ENCODE measurements around the gene SRGAP2C. TPM values are rescaled to one million over a fixed set of nuclear protein-coding genes. Genes with fewer than 3 reads are reported as not detected.
"Not testable (repeated sequence)": the region's sequence is repeated elsewhere in the genome, so short reads cannot be mapped to it uniquely, and the experiment has no call there.

The SRGAP2C gene
- total and polyA plus RNA-seq, 2 experiments from 2014 or later: 10.0 to 21.5 TPM

DNA sequence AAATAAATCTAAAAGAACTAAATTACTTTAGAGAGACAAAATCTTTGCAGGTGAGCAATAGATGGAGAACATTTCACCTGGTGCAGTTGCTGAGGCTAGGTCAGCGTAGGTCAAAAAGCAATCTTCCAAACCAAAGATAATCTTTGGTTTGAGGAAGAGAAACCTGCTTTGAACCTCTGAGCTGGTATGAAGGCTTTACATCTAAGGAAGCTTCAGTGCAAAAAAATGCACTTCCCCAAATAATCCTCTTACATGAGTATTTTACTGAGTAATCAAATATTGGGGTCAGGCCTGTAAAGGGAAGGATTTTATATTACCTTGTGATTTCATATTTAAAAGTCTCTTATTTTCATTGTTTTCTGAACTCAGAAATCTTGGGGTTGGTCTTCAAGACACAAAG is 223.6 kb downstream of the SRGAP2C start:
- H3K4me3 ChIP-seq: no peak overlapping the region
- TF ChIP-seq, protein P1, sequence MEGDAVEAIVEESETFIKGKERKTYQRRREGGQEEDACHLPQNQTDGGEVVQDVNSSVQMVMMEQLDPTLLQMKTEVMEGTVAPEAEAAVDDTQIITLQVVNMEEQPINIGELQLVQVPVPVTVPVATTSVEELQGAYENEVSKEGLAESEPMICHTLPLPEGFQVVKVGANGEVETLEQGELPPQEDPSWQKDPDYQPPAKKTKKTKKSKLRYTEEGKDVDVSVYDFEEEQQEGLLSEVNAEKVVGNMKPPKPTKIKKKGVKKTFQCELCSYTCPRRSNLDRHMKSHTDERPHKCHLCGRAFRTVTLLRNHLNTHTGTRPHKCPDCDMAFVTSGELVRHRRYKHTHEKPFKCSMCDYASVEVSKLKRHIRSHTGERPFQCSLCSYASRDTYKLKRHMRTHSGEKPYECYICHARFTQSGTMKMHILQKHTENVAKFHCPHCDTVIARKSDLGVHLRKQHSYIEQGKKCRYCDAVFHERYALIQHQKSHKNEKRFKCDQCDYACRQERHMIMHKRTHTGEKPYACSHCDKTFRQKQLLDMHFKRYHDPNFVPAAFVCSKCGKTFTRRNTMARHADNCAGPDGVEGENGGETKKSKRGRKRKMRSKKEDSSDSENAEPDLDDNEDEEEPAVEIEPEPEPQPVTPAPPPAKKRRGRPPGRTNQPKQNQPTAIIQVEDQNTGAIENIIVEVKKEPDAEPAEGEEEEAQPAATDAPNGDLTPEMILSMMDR (IDR thresholded peaks at IDR 0.05; ENCODE audit: low read depth, low read length): no peak
- H3K9me3 ChIP-seq (ENCODE audit: low read depth): no peaks in the 10 kb centered on the region
- H3K27ac ChIP-seq: no peak overlapping the region
- H3K4me1 ChIP-seq (ENCODE audit: low read depth): no peaks in the 10 kb centered on the region
- no peaks in the 10 kb centered on the region for H3K36me3 ChIP-seq
- no peaks in the 10 kb centered on the region for H3K27me3 ChIP-seq
- DNase-seq (ENCODE audit: low read depth in 1 of 2, low spot score in 1 of 2): no peak

DNA sequence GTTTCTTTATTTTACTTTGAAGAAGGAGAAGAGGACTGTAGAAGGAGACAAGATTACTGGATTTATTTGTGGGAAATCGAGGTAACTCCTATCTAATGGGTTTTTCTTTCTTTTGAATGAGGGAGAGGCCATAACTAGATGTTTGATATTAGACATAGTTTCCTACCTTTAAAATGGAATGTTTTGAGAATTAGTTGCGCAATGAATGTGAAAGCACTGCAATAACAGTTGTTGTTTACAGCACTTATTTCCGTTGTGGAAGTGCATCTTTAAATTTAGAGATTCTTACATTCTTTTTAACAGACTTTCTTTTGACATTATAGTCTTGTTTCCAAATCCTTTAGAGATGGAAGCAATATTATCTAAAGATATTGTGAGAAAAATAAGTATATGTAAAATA is 229.0 kb downstream of the SRGAP2C start:
- Histone ChIP-seq H3K4me1 (ENCODE audit: low read depth) (peaks cover 12% of the 10 kb centered on the region), H3K36me3 (no peaks in the 10 kb centered on the region), H3K27ac (no peak overlapping the region), H3K27me3 (no peaks in the 10 kb centered on the region), H3K4me3 (no peak overlapping the region), H3K9me3 (ENCODE audit: low read depth) (no peaks in the 10 kb centered on the region)
- DNase-seq (ENCODE audit: low read depth in 1 of 2, low spot score in 1 of 2): no peak
- TF ChIP-seq, protein P1 (IDR thresholded peaks at IDR 0.05; ENCODE audit: low read depth, low read length): no peak

DNA sequence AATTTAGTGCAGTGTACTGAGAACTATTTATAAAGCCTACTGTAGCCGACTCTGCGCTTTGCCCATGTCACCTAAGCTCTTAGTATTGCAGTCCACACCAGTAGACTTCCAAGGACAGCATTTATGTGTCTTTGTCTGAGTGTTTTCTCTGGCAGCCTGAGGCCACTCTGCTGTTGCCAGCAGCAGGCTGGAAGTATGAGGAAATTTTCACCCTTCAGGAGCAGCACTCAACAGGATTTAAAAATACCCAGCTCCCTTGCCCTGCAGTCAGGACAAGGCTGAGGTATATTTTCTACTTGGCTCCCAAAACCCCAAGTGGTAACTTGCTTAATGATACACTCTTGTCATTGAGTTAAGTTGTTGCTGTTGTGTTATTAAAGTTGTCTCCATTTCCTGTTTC is 230.1 kb downstream of the SRGAP2C start:
- no peaks in the 10 kb centered on the region for H3K27me3 ChIP-seq
- peaks cover 12% of the 10 kb centered on the region for H3K4me1 ChIP-seq (ENCODE audit: low read depth)
- DNase-seq (ENCODE audit: low read depth in 1 of 2, low spot score in 1 of 2): peak; percentile 44 to 62

DNA sequence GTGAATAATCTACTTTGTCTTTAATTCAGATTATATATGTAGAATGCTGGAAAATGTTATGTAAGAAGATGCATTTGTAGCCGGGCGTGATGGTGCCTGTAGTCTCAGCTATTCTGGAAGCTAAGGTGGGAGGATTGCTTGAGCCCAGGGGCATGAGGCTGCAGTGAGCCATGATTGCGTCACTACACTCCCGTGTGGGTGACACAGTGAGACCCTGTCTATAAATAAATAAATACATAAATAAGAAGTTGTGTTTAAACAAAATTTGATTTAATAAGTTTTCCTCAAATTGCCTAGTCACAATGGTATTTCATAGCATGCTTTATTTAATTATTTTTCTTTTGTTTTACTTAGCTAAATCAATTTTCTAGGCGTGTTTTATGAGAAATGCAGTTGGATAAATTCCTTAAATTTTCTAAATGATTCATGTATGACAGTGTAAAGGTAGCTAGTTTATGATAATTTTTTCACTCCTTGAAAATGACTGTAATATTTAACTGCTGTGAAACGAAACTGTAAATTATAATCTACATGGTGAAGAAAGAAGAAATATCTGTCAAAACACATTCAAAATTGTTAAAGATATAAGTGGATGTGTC is 232.6 kb downstream of the SRGAP2C start:
- Histone ChIP-seq H3K4me1 (ENCODE audit: low read depth) (peaks cover 12% of the 10 kb centered on the region), H3K27ac (no peak overlapping the region), H3K36me3 (no peaks in the 10 kb centered on the region), H3K27me3 (no peaks in the 10 kb centered on the region), H3K9me3 (ENCODE audit: low read depth) (no peaks in the 10 kb centered on the region), H3K4me3 (no peak overlapping the region)
- peak in 1 of 2 donors; percentile 5 for DNase-seq (ENCODE audit: low read depth in 1 of 2, low spot score in 1 of 2)
- TF ChIP-seq, protein P1 (IDR thresholded peaks at IDR 0.05; ENCODE audit: low read depth, low read length): no peak

More for the DNA sequence above, 230.1 kb downstream of the SRGAP2C start:
- Histone ChIP-seq H3K9me3 (ENCODE audit: low read depth) (no peaks in the 10 kb centered on the region), H3K27ac (peak overlapping the region; percentile 83), H3K36me3 (no peaks in the 10 kb centered on the region), H3K4me3 (no peak overlapping the region)
- TF ChIP-seq, protein P1 (IDR thresholded peaks at IDR 0.05; ENCODE audit: low read depth, low read length): no peak

DNA sequence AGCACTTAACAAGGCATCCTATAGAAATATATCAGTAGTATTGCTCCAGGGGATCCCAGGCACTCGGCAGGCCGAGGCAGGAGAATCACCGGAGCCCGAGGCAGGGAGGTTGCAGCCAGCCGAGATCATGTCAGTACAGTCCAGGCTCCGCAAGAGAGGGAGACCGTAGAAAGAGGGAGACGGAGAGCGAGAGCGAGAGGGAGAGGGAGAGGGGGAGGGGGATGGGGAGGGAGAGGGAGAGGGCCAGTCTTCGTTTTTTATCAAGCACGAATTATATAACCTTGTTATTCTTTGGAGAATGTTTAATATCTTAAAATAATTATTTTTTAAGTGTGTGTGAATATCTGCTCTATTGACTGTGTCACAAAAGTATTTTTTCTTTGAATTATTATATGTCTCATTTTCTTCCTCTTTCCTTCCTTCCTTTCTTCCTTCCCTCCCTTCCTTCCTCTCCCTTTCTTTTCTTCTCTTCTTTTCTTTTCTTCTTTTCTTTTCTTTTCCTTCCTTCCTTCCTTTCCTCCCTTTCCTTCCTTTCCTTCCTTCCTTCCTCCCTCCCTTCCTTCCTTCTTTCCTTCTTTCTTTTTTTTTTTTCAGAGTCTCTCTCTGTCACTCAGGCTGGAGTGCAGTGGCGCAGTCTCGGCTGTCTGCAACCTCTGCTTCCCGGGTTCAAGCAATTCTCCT is 233.7 kb downstream of the SRGAP2C start:
- no peaks in the 10 kb centered on the region for H3K36me3 ChIP-seq
- peaks cover 12% of the 10 kb centered on the region for H3K4me1 ChIP-seq (ENCODE audit: low read depth)
- peak; percentile 11 to 12 for DNase-seq (ENCODE audit: low read depth in 1 of 2, low spot score in 1 of 2)
- H3K4me3 ChIP-seq: no peak overlapping the region
- no peak overlapping the region for H3K27ac ChIP-seq
- no peaks in the 10 kb centered on the region for H3K9me3 ChIP-seq (ENCODE audit: low read depth)
- H3K27me3 ChIP-seq: no peaks in the 10 kb centered on the region
- TF ChIP-seq, protein P1 (IDR thresholded peaks at IDR 0.05; ENCODE audit: low read depth, low read length): no peak

DNA sequence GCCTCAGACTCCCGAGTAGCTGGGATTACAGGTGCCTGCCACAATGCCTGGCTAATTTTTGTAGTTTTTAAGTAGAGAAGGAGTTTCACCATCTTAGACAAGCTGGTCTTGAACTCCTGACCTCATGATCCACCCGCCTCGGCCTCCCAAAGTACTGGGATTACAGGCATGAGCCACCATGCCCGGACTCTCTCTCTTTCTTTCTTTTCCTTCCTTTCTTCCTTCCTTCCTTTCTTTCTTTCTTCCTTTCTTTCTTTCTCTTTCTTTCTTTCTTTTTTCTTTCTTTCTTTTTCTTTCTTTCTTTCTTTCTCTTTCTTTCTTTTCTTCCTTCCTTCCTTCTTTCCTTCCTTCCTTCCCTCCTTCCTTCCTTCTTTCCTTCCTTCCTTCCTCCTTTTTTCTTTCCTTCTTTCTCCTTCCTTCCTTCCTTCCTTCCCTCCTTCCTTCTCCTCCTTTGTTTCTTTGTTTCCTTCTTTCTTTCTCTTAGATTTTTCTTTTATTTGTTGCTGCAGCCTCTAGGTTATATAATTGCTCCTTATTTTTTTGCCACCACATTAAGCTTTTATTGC is 234.4 kb downstream of the SRGAP2C start:
- not testable (repeated sequence) for H3K4me3 ChIP-seq; H3K27ac ChIP-seq; DNase-seq (ENCODE audit: low read depth in 1 of 2, low spot score in 1 of 2); H3K27me3 ChIP-seq; H3K36me3 ChIP-seq; H3K9me3 ChIP-seq (ENCODE audit: low read depth)
- peaks cover 12% of the 10 kb centered on the region for H3K4me1 ChIP-seq (ENCODE audit: low read depth)

DNA sequence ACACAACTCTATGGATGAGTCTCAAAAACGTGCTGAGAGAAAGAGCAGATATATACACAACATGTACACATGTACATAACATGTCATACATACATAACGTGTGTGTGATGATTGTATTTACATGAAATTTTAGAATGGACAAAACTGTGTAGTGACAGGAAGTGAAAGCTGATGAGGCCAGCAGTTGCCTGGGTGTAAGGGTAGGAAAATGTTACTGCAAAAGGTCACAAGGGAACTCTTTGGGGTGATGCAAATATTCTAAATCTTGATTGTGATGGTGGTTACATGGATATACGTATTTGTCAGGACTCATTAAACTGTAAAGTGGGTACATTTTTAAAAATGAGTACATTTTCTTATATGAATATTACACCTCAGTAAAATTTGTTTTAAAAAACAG is 236.7 kb downstream of the SRGAP2C start:
- H3K36me3 ChIP-seq; DNase-seq (ENCODE audit: low read depth in 1 of 2, low spot score in 1 of 2); H3K27ac ChIP-seq; H3K27me3 ChIP-seq; H3K9me3 ChIP-seq (ENCODE audit: low read depth); H3K4me3 ChIP-seq; H3K4me1 ChIP-seq (ENCODE audit: low read depth): not testable (repeated sequence)

DNA sequence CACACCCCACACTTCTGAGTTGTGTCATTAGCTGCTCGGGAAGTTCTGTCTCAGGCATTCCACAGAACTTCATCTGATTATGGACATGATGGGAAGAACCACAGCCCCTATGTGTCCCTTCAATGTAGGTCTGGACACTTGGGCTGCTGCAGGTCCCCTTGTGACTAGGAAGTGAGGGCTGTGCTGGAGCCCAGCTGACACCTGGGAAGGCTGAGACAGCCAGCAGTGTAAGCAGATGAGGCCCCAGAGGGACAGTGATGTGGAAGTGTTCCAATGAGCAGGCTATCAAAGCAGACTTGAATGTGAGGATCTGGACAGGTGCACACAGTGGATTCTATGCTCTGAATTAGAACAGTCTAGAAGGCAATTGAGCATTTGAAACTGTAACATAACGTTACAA is 239.2 kb downstream of the SRGAP2C start:
- not testable (repeated sequence) for H3K4me3 ChIP-seq; H3K27me3 ChIP-seq; H3K27ac ChIP-seq; H3K4me1 ChIP-seq (ENCODE audit: low read depth); H3K36me3 ChIP-seq; H3K9me3 ChIP-seq (ENCODE audit: low read depth); DNase-seq (ENCODE audit: low read depth in 1 of 2, low spot score in 1 of 2)

DNA sequence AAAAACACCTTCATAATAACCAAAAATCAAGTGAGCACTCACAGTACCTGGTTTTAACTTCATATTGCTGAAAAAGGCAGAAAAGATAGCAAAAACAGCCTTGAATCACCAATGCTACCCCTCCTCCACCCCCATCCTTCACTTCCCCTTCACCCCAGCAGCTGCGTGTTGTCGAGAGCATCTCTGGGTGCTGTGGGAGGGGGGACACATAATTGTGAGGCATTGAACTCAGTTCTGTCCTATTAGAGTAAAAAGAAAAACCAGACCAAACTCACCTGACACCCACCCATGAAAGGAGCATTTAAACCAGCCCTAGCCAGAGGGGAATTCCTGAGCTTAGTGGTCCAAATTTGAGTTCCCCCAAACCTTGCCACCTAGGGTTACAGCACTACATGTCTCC is 248.7 kb downstream of the SRGAP2C start:
- H3K9me3 ChIP-seq (ENCODE audit: low read depth); H3K27me3 ChIP-seq; H3K4me3 ChIP-seq; H3K4me1 ChIP-seq (ENCODE audit: low read depth); DNase-seq (ENCODE audit: low read depth in 1 of 2, low spot score in 1 of 2); H3K36me3 ChIP-seq; H3K27ac ChIP-seq: not testable (repeated sequence)

All from cardiac muscle cell (in vitro differentiated cells and primary cell).